ENCODE data around the gene SUB1. TPM values are rescaled to one million over a fixed set of nuclear protein-coding genes. Genes with fewer than 3 reads are reported as not detected.
A peak's percentile ranks its signal among the peaks of the same experiment; 100 is the strongest.

SUB1 gene
- total RNA-seq, 1 donor from 2014 or later = 128 TPM

GRCh38 chr5:32583582-32584232 lies 1.6 kb upstream of the SUB1 start:
- FAIRE-seq = no peak
- no peak for TF ChIP-seq CTCF (IDR thresholded peaks at IDR 0.05; ENCODE audit: insufficient read depth, low read length, severe bottlenecking)
- DNase-seq (ENCODE audit: low read depth) = no peak
- Histone ChIP-seq H3K4me3 (ENCODE audit: low read depth, low read length) (no peak overlapping the region), H3K27me3 (ENCODE audit: control insufficient read depth, insufficient read depth, low read length) (no peaks in the 10 kb centered on the region), H3K36me3 (ENCODE audit: control insufficient read depth, insufficient read depth, low read length) (no peaks in the 10 kb centered on the region)

GRCh38 chr5:32584646-32585045 lies 711 bp upstream of the SUB1 start:
- TF ChIP-seq CTCF (IDR thresholded peaks at IDR 0.05; ENCODE audit: insufficient read depth, low read length, severe bottlenecking) = no peak
- Histone ChIP-seq H3K4me3 (ENCODE audit: low read depth, low read length) (no peak overlapping the region), H3K27me3 (ENCODE audit: control insufficient read depth, insufficient read depth, low read length) (no peaks in the 10 kb centered on the region), H3K36me3 (ENCODE audit: control insufficient read depth, insufficient read depth, low read length) (no peaks in the 10 kb centered on the region)
- FAIRE-seq (no peak), DNase-seq (ENCODE audit: low read depth) (peak; percentile 14)

- no peak for DNase-seq (ENCODE audit: low read depth)
- Histone ChIP-seq H3K27me3 (ENCODE audit: control insufficient read depth, insufficient read depth, low read length) (no peaks in the 10 kb centered on the region), H3K36me3 (ENCODE audit: control insufficient read depth, insufficient read depth, low read length) (no peaks in the 10 kb centered on the region), H3K4me3 (ENCODE audit: low read depth, low read length) (peak overlapping the region; percentile 99)
- TF ChIP-seq CTCF (IDR thresholded peaks at IDR 0.05; ENCODE audit: insufficient read depth, low read length, severe bottlenecking) = no peak
- FAIRE-seq = no peak
Observed at GRCh38 chr5:32585122-32585445, 273 bp upstream of the SUB1 start.

GRCh38 chr5:32586276-32586599 lies 881 bp downstream of the SUB1 start:
- Histone ChIP-seq H3K27me3 (ENCODE audit: control insufficient read depth, insufficient read depth, low read length) (no peaks in the 10 kb centered on the region), H3K36me3 (ENCODE audit: control insufficient read depth, insufficient read depth, low read length) (peaks cover 2% of the 10 kb centered on the region), H3K4me3 (ENCODE audit: low read depth, low read length) (peak overlapping the region; percentile 99)
- no peak for TF ChIP-seq CTCF (IDR thresholded peaks at IDR 0.05; ENCODE audit: insufficient read depth, low read length, severe bottlenecking)
- FAIRE-seq (no peak), DNase-seq (ENCODE audit: low read depth) (no peak)

- TF ChIP-seq CTCF (IDR thresholded peaks at IDR 0.05; ENCODE audit: insufficient read depth, low read length, severe bottlenecking) = no peak
- DNase-seq (ENCODE audit: low read depth) (no peak), FAIRE-seq (no peak)
- H3K36me3 ChIP-seq (ENCODE audit: control insufficient read depth, insufficient read depth, low read length) = peaks cover 4% of the 10 kb centered on the region
- H3K27me3 ChIP-seq (ENCODE audit: control insufficient read depth, insufficient read depth, low read length) = no peaks in the 10 kb centered on the region
- H3K4me3 ChIP-seq (ENCODE audit: low read depth, low read length) = no peak overlapping the region
Observed at GRCh38 chr5:32587067-32587551, 1.8 kb downstream of the SUB1 start.

GRCh38 chr5:32589416-32589815 lies 4.1 kb downstream of the SUB1 start:
- Histone ChIP-seq H3K27me3 (ENCODE audit: control insufficient read depth, insufficient read depth, low read length) (no peaks in the 10 kb centered on the region), H3K36me3 (ENCODE audit: control insufficient read depth, insufficient read depth, low read length) (peaks cover 8% of the 10 kb centered on the region), H3K4me3 (ENCODE audit: low read depth, low read length) (no peak overlapping the region)
- FAIRE-seq (no peak), DNase-seq (ENCODE audit: low read depth) (no peak)
- TF ChIP-seq CTCF (IDR thresholded peaks at IDR 0.05; ENCODE audit: insufficient read depth, low read length, severe bottlenecking) = no peak
